Naive thymus-derived CD4-positive, alpha-beta T cell (primary cell): ENCODE data around the gene WDR59. TPM values are rescaled to one million over a fixed set of nuclear protein-coding genes. Genes with fewer than 3 reads are reported as not detected.

Experiments
- ATAC-seq: fragments of 150-1000 bp; cut with Tn5 transposase; 2 replicates; pipeline ENCODE4 v1.10.0; 2021; ENCODE audit warnings: mild to moderate bottlenecking, moderate library complexity
- CTCF ChIA-PET: fragments of 350-600 bp; sonication (Branson Sonifier 250); formaldehyde crosslinking; loops from one replicate; lab custom pipeline; 2021; ENCODE audit warnings: antibody characterized with exemption; lab: Charles Lee
- POLR2A ChIA-PET: fragments of 350-600 bp; sonication (Branson Sonifier 250); formaldehyde crosslinking; loops from one replicate; lab custom pipeline; 2021; ENCODE audit warnings: antibody characterized with exemption, inconsistent platforms; lab: Charles Lee
- DNase-seq, 9 donors: peaks; one replicate each; pipeline versions ENCODE4 v3.0.0 to v3.0.0-alpha.2; 2020 to 2022; ENCODE audit warnings: mixed read lengths in 1 of 9
- H3K27ac ChIP-seq: one replicate; pipeline ENCODE4 v1.7.0; 2013; ENCODE audit warnings: mild to moderate bottlenecking, low read depth, low read length, moderate library complexity
- H3K27me3 ChIP-seq, 2 donors: one replicate each; pipeline ENCODE4 v1.7.0; 2013; ENCODE audit warnings: low read length in 2 of 2, mild to moderate bottlenecking in 2 of 2, moderate library complexity in 2 of 2; ENCODE audit not compliant: control insufficient read depth in 2 of 2, insufficient read depth in 2 of 2
- H3K36me3 ChIP-seq, 3 experiments: 1 replicate in 2 of 3; 2 replicates in 1 of 3; pipeline ENCODE4 v1.7.0; 2013; ENCODE audit warnings: low read length in 3 of 3, mild to moderate bottlenecking in 3 of 3, moderate library complexity in 1 of 3; ENCODE audit not compliant: insufficient read depth in 3 of 3, control insufficient read depth in 2 of 3
- H3K4me1 ChIP-seq, 2 donors: one replicate each; pipeline ENCODE4 v1.7.0; 2013; ENCODE audit warnings: low read length in 2 of 2, mild to moderate bottlenecking in 2 of 2, moderate library complexity in 1 of 2; ENCODE audit not compliant: control insufficient read depth in 2 of 2, insufficient read depth in 2 of 2
- H3K4me3 ChIP-seq: 2 replicates; pipeline ENCODE4 v1.7.0; 2013; ENCODE audit warnings: mild to moderate bottlenecking, low read length
- H3K9me3 ChIP-seq, 3 experiments: 1 replicate in 2 of 3; 2 replicates in 1 of 3; pipeline ENCODE4 v1.7.0; 2013; ENCODE audit warnings: low read length in 3 of 3; ENCODE audit not compliant: control insufficient read depth in 2 of 3
- H3K27ac Mint-ChIP-seq, 9 donors: one replicate each; pipeline ENCODE4 v1.8.0; 2020 to 2022; ENCODE audit warnings: mixed read lengths in 9 of 9, mild to moderate bottlenecking in 8 of 9, moderate library complexity in 5 of 9, inconsistent platforms in 2 of 9
- H3K27me3 Mint-ChIP-seq, 5 donors: one replicate each; pipeline ENCODE4 v1.8.0; 2021 to 2022; ENCODE audit warnings: mixed read lengths in 5 of 5, mild to moderate bottlenecking in 1 of 5
- H3K36me3 Mint-ChIP-seq, 5 donors: one replicate each; pipeline ENCODE4 v1.8.0; 2020 to 2022; ENCODE audit warnings: mixed read lengths in 5 of 5, mild to moderate bottlenecking in 3 of 5, inconsistent platforms in 1 of 5
- H3K4me1 Mint-ChIP-seq, 7 donors: one replicate each; pipeline ENCODE4 v1.8.0; 2020 to 2022; ENCODE audit warnings: mixed read lengths in 7 of 7, mild to moderate bottlenecking in 3 of 7, inconsistent platforms in 1 of 7
- H3K4me3 Mint-ChIP-seq, 10 donors: one replicate each; pipeline ENCODE4 v1.8.0; 2020 to 2022; ENCODE audit warnings: mild to moderate bottlenecking in 10 of 10, mixed read lengths in 10 of 10, moderate library complexity in 6 of 10, inconsistent platforms in 2 of 10
- H3K9me3 Mint-ChIP-seq, 11 donors: one replicate each; pipeline ENCODE4 v1.8.0; 2020 to 2022; ENCODE audit warnings: mixed read lengths in 11 of 11, mild to moderate bottlenecking in 4 of 11, inconsistent platforms in 1 of 11, moderate library complexity in 1 of 11
- intact Hi-C, 2 donors: fragments of 100-400 bp; cut with micrococcal nuclease; formaldehyde crosslinking; loops; one replicate each; pipeline ENCODE4 v1.15.1; 2023
- polyA plus RNA-seq, 2 donors: library from polyadenylated mRNA; unstranded; fragments of 300-500 nt; fragmentation: Illumina TruSeq; gene quantifications; one replicate each; pipeline ENCODE4 v1.2.3, GENCODE V29; 2021
- total RNA-seq, 6 experiments: library from RNA in 5 of 6; stranded (reverse) in 5 of 6; gene quantifications; 1 replicate in 5 of 6; 2 replicates in 1 of 6; pipeline ENCODE4 v1.2.3 and lab custom pipeline; 2021 to 2026

The WDR59 gene
- total and polyA plus RNA-seq, 7 experiments from 2014 or later, result 11.6 to 130 (median 83.3) TPM

- Mint-ChIP-seq H3K9me3 (no peaks in the 10 kb centered on the region), H3K4me3 (no peak overlapping the region), H3K27ac (peak overlapping the region in 1 of 9 donors; percentile 80), H3K36me3 (peaks cover 13 to 59% (median 33%) of the 10 kb centered on the region in 5 donors), H3K4me1 (peaks cover 0 to 12% (median 5%) of the 10 kb centered on the region in 7 donors), H3K27me3 (no peaks in the 10 kb centered on the region)
- H3K27ac ChIP-seq, result no peak overlapping the region
- intact Hi-C loops, result no loop called here
- ChIA-PET POLR2A (no interaction called here), CTCF (no interaction called here)
- ATAC-seq (no peak), DNase-seq (no peak)
- H3K27me3 ChIP-seq, result no peaks in the 10 kb centered on the region
- H3K4me3 ChIP-seq, result no peak overlapping the region
- H3K9me3 ChIP-seq, result no peaks in the 10 kb centered on the region
- H3K36me3 ChIP-seq, result peaks cover 0 to 62% (median 7%) of the 10 kb centered on the region in 3 experiments
- no peaks in the 10 kb centered on the region for H3K4me1 ChIP-seq
These were observed 30.2 kb downstream of the WDR59 start for GRCh38 chr16:74954763-74955162.

DNA sequence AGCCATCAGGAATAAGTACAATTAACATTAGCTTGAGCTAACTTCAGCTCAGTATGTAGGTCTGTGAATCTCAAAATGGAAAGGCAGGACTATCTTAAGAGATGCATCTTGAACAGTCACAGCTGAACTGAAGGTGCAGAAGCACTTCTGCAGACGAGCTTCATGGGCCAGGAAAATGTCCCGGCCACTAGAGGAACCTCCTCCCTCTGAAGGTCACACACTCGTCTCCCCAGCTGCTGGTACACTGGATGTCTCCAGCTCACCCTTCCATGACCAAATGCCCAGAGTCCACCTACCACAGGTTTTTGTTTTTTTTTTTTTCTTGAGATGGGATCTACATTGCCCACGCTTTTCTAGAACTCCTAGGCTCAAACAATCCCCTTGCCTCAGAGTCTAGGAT is 33.2 kb downstream of the WDR59 start:
- Histone ChIP-seq H3K4me3 (no peak overlapping the region), H3K27me3 (no peaks in the 10 kb centered on the region), H3K36me3 (peaks cover 0 to 73% (median 4%) of the 10 kb centered on the region in 3 experiments), H3K27ac (no peak overlapping the region), H3K9me3 (no peaks in the 10 kb centered on the region), H3K4me1 (no peaks in the 10 kb centered on the region)
- H3K4me3 Mint-ChIP-seq, result no peak overlapping the region
- POLR2A ChIA-PET, result no interaction called here
- DNase-seq (no peak), ATAC-seq (no peak)
- H3K27me3 Mint-ChIP-seq, result no peaks in the 10 kb centered on the region
- peaks cover 17 to 66% (median 41%) of the 10 kb centered on the region in 5 donors for H3K36me3 Mint-ChIP-seq
- no peaks in the 10 kb centered on the region for H3K9me3 Mint-ChIP-seq
- H3K4me1 Mint-ChIP-seq, result peaks cover 0 to 6% (median 0%) of the 10 kb centered on the region in 7 donors
- CTCF ChIA-PET, result no interaction called here
- intact Hi-C loops, result no loop called here
- H3K27ac Mint-ChIP-seq, result peak overlapping the region in 1 of 9 donors; percentile 39

- DNase-seq, result no peak
- no peak for ATAC-seq
- CTCF ChIA-PET, result no interaction called here
- no peaks in the 10 kb centered on the region for H3K27me3 Mint-ChIP-seq
- no peaks in the 10 kb centered on the region for H3K27me3 ChIP-seq
- H3K4me3 ChIP-seq, result no peak overlapping the region
- no peaks in the 10 kb centered on the region for H3K4me1 ChIP-seq
- no peak overlapping the region for H3K27ac ChIP-seq
- peaks cover 0 to 6% (median 0%) of the 10 kb centered on the region in 7 donors for H3K4me1 Mint-ChIP-seq
- intact Hi-C loops, result no loop called here
- peaks cover 0 to 72% (median 4%) of the 10 kb centered on the region in 3 experiments for H3K36me3 ChIP-seq
- no peaks in the 10 kb centered on the region for H3K9me3 ChIP-seq
- H3K36me3 Mint-ChIP-seq, result peaks cover 18 to 66% (median 40%) of the 10 kb centered on the region in 5 donors
- no peak overlapping the region for H3K27ac Mint-ChIP-seq
- POLR2A ChIA-PET, result no interaction called here
- no peak overlapping the region for H3K4me3 Mint-ChIP-seq
- H3K9me3 Mint-ChIP-seq, result no peaks in the 10 kb centered on the region
These were observed 33.7 kb downstream of the WDR59 start for GRCh38 chr16:74951206-74951605.

GRCh38 chr16:74950511-74950910 is 34.4 kb downstream of the WDR59 start:
- Mint-ChIP-seq H3K27me3 (no peaks in the 10 kb centered on the region), H3K9me3 (no peaks in the 10 kb centered on the region), H3K27ac (no peak overlapping the region), H3K36me3 (peaks cover 15 to 62% (median 36%) of the 10 kb centered on the region in 5 donors), H3K4me1 (peaks cover 0 to 6% (median 0%) of the 10 kb centered on the region in 7 donors), H3K4me3 (no peak overlapping the region)
- no peak overlapping the region for H3K4me3 ChIP-seq
- POLR2A ChIA-PET, result no interaction called here
- peaks cover 0 to 65% (median 4%) of the 10 kb centered on the region in 3 experiments for H3K36me3 ChIP-seq
- no peaks in the 10 kb centered on the region for H3K9me3 ChIP-seq
- DNase-seq (no peak), ATAC-seq (no peak)
- intact Hi-C loops, result no loop called here
- H3K4me1 ChIP-seq, result no peaks in the 10 kb centered on the region
- H3K27ac ChIP-seq, result no peak overlapping the region
- CTCF ChIA-PET, result interaction anchor here (1.0 kb wide), 1 partner anchor 160 kb away, joined by 3 read pairs; no protein-coding TSS in a partner anchor
- H3K27me3 ChIP-seq, result no peaks in the 10 kb centered on the region

- no peak for ATAC-seq
- Histone ChIP-seq H3K4me1 (no peaks in the 10 kb centered on the region), H3K27me3 (no peaks in the 10 kb centered on the region), H3K36me3 (peaks cover 0 to 58% (median 4%) of the 10 kb centered on the region in 3 experiments), H3K4me3 (no peak overlapping the region), H3K9me3 (no peaks in the 10 kb centered on the region), H3K27ac (no peak overlapping the region)
- Mint-ChIP-seq H3K4me3 (no peak overlapping the region), H3K36me3 (peaks cover 7 to 56% (median 25%) of the 10 kb centered on the region in 5 donors), H3K9me3 (no peaks in the 10 kb centered on the region), H3K4me1 (peaks cover 0 to 6% (median 0%) of the 10 kb centered on the region in 7 donors), H3K27me3 (no peaks in the 10 kb centered on the region), H3K27ac (peak overlapping the region in 1 of 9 donors; percentile 84)
- POLR2A ChIA-PET, result no interaction called here
- CTCF ChIA-PET, result interaction anchor here (0.6 kb wide), 1 partner anchor 11 kb away, joined by 3 read pairs; no protein-coding TSS in a partner anchor
- DNase-seq, result no peak
- intact Hi-C loops, result no loop called here
These were observed 35.6 kb downstream of the WDR59 start for GRCh38 chr16:74949309-74949708.

DNA sequence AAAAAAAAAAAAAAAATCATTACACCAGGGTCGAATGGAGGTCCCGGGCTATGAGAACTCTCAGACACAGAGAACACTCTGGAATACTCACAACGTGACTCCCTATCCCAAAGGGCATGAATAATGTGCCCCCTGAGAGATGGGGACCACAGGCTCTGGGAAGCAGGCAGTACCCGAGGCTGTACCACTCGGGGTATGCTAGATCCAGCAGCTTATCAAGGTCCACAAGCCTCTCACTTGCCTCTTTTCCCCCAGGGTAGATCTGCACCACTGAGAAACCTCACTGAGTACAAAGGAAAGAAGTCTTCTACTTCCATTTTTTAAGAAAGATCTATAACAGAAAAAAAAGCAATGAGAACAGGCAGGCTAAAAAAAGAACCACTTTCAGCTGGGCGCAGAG is 40.5 kb downstream of the WDR59 start:
- no peak overlapping the region for H3K4me3 Mint-ChIP-seq
- peaks cover 0 to 72% (median 0%) of the 10 kb centered on the region in 3 experiments for H3K36me3 ChIP-seq
- H3K27ac ChIP-seq, result no peak overlapping the region
- ChIA-PET POLR2A (interaction anchor here (0.6 kb wide), 1 partner anchor 478 kb away, joined by 5 read pairs; no protein-coding TSS in a partner anchor), CTCF (no interaction called here)
- ATAC-seq (no peak), DNase-seq (no peak)
- H3K27me3 Mint-ChIP-seq, result no peaks in the 10 kb centered on the region
- no peak overlapping the region for H3K27ac Mint-ChIP-seq
- peaks cover 0 to 7% (median 0%) of the 10 kb centered on the region in 7 donors for H3K4me1 Mint-ChIP-seq
- peaks cover 17 to 55% (median 39%) of the 10 kb centered on the region in 5 donors for H3K36me3 Mint-ChIP-seq
- H3K4me3 ChIP-seq, result no peak overlapping the region
- no peaks in the 10 kb centered on the region for H3K9me3 Mint-ChIP-seq
- intact Hi-C loops, result no loop called here
- no peaks in the 10 kb centered on the region for H3K4me1 ChIP-seq
- no peaks in the 10 kb centered on the region for H3K27me3 ChIP-seq
- H3K9me3 ChIP-seq, result no peaks in the 10 kb centered on the region
